ENCODE measurements around the gene TFDP1.

The TFDP1 gene

DNA sequence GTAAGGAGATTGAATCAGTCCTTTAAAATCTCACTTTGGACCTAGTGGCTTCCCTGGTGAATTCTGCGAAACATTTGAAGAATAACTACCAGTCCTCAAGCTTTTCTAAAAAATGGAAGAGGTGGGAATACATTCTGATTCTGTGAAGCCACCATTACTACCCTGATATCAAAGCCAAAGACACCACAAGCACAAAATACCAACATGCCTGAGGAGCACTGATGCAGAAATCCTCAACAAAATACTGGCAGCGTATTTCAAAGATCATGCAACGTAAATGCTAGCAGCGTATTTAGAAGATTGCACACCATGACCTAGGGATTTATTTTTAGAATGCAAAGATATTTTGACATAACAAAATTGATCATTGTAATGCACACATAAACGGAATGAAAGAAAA lies 59.0 kb downstream of the TFDP1 start:
- H3K18ac ChIP-seq (ENCODE audit: low read length): no peak overlapping the region

DNA sequence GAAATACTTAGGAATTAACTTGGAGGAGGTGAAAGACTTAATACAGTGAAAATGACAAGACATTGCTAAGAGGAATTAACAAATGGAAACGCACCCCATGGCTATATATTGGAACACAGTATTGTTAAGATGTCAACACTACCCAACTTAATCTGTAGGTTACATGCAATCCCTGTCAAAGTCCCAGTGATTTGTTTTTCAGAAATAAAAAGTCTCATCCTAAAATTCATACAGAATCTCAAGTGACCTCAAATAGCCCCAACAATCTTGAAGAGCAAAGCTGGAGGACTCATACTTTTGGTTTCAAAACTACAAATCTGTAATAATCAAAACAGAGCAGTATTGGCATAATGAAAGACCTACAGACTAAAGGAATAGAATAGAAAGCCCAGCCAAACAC lies 60.2 kb downstream of the TFDP1 start:
- Histone ChIP-seq H4K12ac (ENCODE audit: low read depth, low read length) (no peak overlapping the region), H2BK12ac (ENCODE audit: low read length) (no peak overlapping the region), H3K79me1 (ENCODE audit: low read length) (no peaks in the 10 kb centered on the region), H3K27me3 (ENCODE audit: insufficient read depth, low read length) (no peaks in the 10 kb centered on the region), H3K79me2 (ENCODE audit: control insufficient read depth, insufficient read depth, low read length, poor library complexity) (no peaks in the 10 kb centered on the region), H3K23ac (ENCODE audit: low read length) (no peak overlapping the region), H2AK5ac (ENCODE audit: low read length) (no peak overlapping the region), H3K4me2 (ENCODE audit: low read length) (no peak overlapping the region), H3K36me3 (ENCODE audit: control insufficient read depth in 1 of 2, insufficient read depth in 2 of 2, low read length in 2 of 2) (peaks cover 13 to 18% of the 10 kb centered on the region in 2 experiments), H3K27ac (ENCODE audit: low read depth, low read length) (no peak overlapping the region), H3K4me3 (ENCODE audit: low read depth, low read length) (no peak overlapping the region), H2AFZ (ENCODE audit: insufficient read depth, low read length, poor library complexity) (no peak overlapping the region), H2BK5ac (ENCODE audit: low read depth, low read length, poor library complexity) (no peak overlapping the region), H3K14ac (ENCODE audit: low read length) (no peak overlapping the region), H3K4ac (ENCODE audit: low read depth, low read length) (no peak overlapping the region), H2BK120ac (ENCODE audit: insufficient read depth, low read length, poor library complexity) (no peak overlapping the region), H4K8ac (ENCODE audit: low read depth, low read length) (no peak overlapping the region), H3K4me1 (ENCODE audit: control insufficient read depth in 1 of 2, insufficient read depth in 2 of 2, low read length in 2 of 2) (peaks cover 0 to 3% of the 10 kb centered on the region in 2 experiments), H4K91ac (ENCODE audit: low read depth, low read length) (no peak overlapping the region), H3K9ac (ENCODE audit: low read length) (no peak overlapping the region), H3K18ac (ENCODE audit: low read length) (no peak overlapping the region), H3K9me3 (ENCODE audit: insufficient read depth, low read depth, low read length) (peaks cover 2% of the 10 kb centered on the region)
- no CpG with 5 or more reads among the region's 1 CpG for WGBS (ENCODE audit: extremely low coverage, insufficient coverage, insufficient read length)
- DNase-seq: no peak

More for the DNA sequence above, 59.0 kb downstream of the TFDP1 start:
- H3K36me3 ChIP-seq (ENCODE audit: control insufficient read depth in 1 of 2, insufficient read depth in 2 of 2, low read length in 2 of 2): peaks cover 18 to 21% of the 10 kb centered on the region in 2 experiments
- no peak overlapping the region for H3K4me3 ChIP-seq (ENCODE audit: low read depth, low read length)
- no peak overlapping the region for H2BK5ac ChIP-seq (ENCODE audit: low read depth, low read length, poor library complexity)
- H3K23ac ChIP-seq (ENCODE audit: low read length): no peak overlapping the region
- no peak overlapping the region for H3K9ac ChIP-seq (ENCODE audit: low read length)
- H3K79me2 ChIP-seq (ENCODE audit: control insufficient read depth, insufficient read depth, low read length, poor library complexity): no peaks in the 10 kb centered on the region
- H4K8ac ChIP-seq (ENCODE audit: low read depth, low read length): no peak overlapping the region
- DNase-seq: no peak
- H3K4me1 ChIP-seq (ENCODE audit: control insufficient read depth in 1 of 2, insufficient read depth in 2 of 2, low read length in 2 of 2): no peaks in the 10 kb centered on the region
- no peak overlapping the region for H2BK12ac ChIP-seq (ENCODE audit: low read length)
- no peaks in the 10 kb centered on the region for H3K79me1 ChIP-seq (ENCODE audit: low read length)
- H3K14ac ChIP-seq (ENCODE audit: low read length): no peak overlapping the region
- H3K9me3 ChIP-seq (ENCODE audit: insufficient read depth, low read depth, low read length): peaks cover 2% of the 10 kb centered on the region
- H3K27ac ChIP-seq (ENCODE audit: low read depth, low read length): no peak overlapping the region
- no peak overlapping the region for H4K91ac ChIP-seq (ENCODE audit: low read depth, low read length)
- WGBS (ENCODE audit: extremely low coverage, insufficient coverage, insufficient read length): no CpG with 5 or more reads among the region's 5 CpGs
- H2AFZ ChIP-seq (ENCODE audit: insufficient read depth, low read length, poor library complexity): no peak overlapping the region
- H3K27me3 ChIP-seq (ENCODE audit: insufficient read depth, low read length): no peaks in the 10 kb centered on the region
- no peak overlapping the region for H2BK120ac ChIP-seq (ENCODE audit: insufficient read depth, low read length, poor library complexity)
- no peak overlapping the region for H3K4me2 ChIP-seq (ENCODE audit: low read length)
- H3K4ac ChIP-seq (ENCODE audit: low read depth, low read length): no peak overlapping the region
- H2AK5ac ChIP-seq (ENCODE audit: low read length): no peak overlapping the region
- no peak overlapping the region for H4K12ac ChIP-seq (ENCODE audit: low read depth, low read length)

DNA sequence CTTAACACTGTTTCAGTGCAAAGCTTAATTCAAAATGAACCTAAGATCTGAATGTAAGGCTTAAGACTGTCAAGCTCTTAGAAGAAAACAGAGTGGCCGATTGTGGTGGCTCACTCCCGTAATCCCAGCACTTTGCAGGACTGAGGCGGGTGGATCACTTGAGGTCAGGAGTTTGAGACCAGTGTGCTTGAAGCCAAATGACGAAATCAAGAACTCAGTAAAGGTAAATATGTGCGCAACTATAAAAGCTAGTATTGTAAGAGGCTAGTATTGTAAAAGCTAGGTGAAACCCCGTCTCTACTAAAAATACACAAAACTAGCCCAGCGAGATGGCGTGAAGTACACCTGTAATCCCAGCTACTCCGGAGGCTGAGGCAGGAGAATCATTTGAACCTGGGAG lies 60.8 kb downstream of the TFDP1 start:
- Histone ChIP-seq H3K4me1 (ENCODE audit: control insufficient read depth in 1 of 2, insufficient read depth in 2 of 2, low read length in 2 of 2) (peaks cover 0 to 3% of the 10 kb centered on the region in 2 experiments), H2AK5ac (ENCODE audit: low read length) (no peak overlapping the region), H2AFZ (ENCODE audit: insufficient read depth, low read length, poor library complexity) (no peak overlapping the region), H2BK12ac (ENCODE audit: low read length) (no peak overlapping the region), H3K18ac (ENCODE audit: low read length) (no peak overlapping the region), H3K79me1 (ENCODE audit: low read length) (no peaks in the 10 kb centered on the region), H3K79me2 (ENCODE audit: control insufficient read depth, insufficient read depth, low read length, poor library complexity) (no peaks in the 10 kb centered on the region), H2BK120ac (ENCODE audit: insufficient read depth, low read length, poor library complexity) (no peak overlapping the region), H3K4ac (ENCODE audit: low read depth, low read length) (no peak overlapping the region), H3K27me3 (ENCODE audit: insufficient read depth, low read length) (no peaks in the 10 kb centered on the region), H4K8ac (ENCODE audit: low read depth, low read length) (no peak overlapping the region), H4K91ac (ENCODE audit: low read depth, low read length) (no peak overlapping the region), H4K12ac (ENCODE audit: low read depth, low read length) (no peak overlapping the region), H3K36me3 (ENCODE audit: control insufficient read depth in 1 of 2, insufficient read depth in 2 of 2, low read length in 2 of 2) (peaks cover 10 to 15% of the 10 kb centered on the region in 2 experiments), H3K9me3 (ENCODE audit: insufficient read depth, low read depth, low read length) (peaks cover 2% of the 10 kb centered on the region), H3K23ac (ENCODE audit: low read length) (no peak overlapping the region), H3K27ac (ENCODE audit: low read depth, low read length) (no peak overlapping the region), H3K14ac (ENCODE audit: low read length) (no peak overlapping the region), H2BK5ac (ENCODE audit: low read depth, low read length, poor library complexity) (no peak overlapping the region), H3K9ac (ENCODE audit: low read length) (no peak overlapping the region), H3K4me3 (ENCODE audit: low read depth, low read length) (no peak overlapping the region), H3K4me2 (ENCODE audit: low read length) (no peak overlapping the region)
- DNase-seq: no peak
- no CpG with 5 or more reads among the region's 9 CpGs for WGBS (ENCODE audit: extremely low coverage, insufficient coverage, insufficient read length)

DNA sequence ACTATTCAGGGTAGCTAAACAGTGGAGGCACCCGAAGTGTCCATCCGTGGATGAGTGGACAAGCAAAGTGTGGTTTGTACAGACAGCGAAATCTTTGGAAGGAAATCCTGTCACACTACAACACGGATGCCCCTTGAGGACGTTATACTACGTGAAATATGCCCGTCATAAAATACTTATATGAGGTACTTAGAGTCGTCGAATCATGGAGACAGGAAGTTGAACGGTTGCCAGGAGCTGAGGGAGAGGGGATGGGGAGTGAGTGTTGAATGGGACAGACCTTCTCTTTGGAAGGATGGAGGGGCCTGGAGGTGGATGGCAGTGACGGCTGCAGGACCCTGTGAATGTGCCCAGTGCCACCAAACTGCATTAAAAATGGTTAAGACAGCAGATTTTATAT lies 61.8 kb downstream of the TFDP1 start:
- H3K36me3 ChIP-seq (ENCODE audit: control insufficient read depth in 1 of 2, insufficient read depth in 2 of 2, low read length in 2 of 2): peaks cover 7 to 12% of the 10 kb centered on the region in 2 experiments
- H3K27me3 ChIP-seq (ENCODE audit: insufficient read depth, low read length): no peaks in the 10 kb centered on the region
- H2AK5ac ChIP-seq (ENCODE audit: low read length): no peak overlapping the region
- no peak overlapping the region for H2BK5ac ChIP-seq (ENCODE audit: low read depth, low read length, poor library complexity)
- no peak overlapping the region for H3K23ac ChIP-seq (ENCODE audit: low read length)
- H4K12ac ChIP-seq (ENCODE audit: low read depth, low read length): no peak overlapping the region
- H2BK12ac ChIP-seq (ENCODE audit: low read length): no peak overlapping the region
- H4K8ac ChIP-seq (ENCODE audit: low read depth, low read length): no peak overlapping the region
- H4K91ac ChIP-seq (ENCODE audit: low read depth, low read length): no peak overlapping the region
- H3K27ac ChIP-seq (ENCODE audit: low read depth, low read length): no peak overlapping the region
- no peak overlapping the region for H3K4me3 ChIP-seq (ENCODE audit: low read depth, low read length)
- H2AFZ ChIP-seq (ENCODE audit: insufficient read depth, low read length, poor library complexity): no peak overlapping the region
- no peak overlapping the region for H3K14ac ChIP-seq (ENCODE audit: low read length)
- no peak overlapping the region for H3K9ac ChIP-seq (ENCODE audit: low read length)
- peaks cover 0 to 3% of the 10 kb centered on the region in 2 experiments for H3K4me1 ChIP-seq (ENCODE audit: control insufficient read depth in 1 of 2, insufficient read depth in 2 of 2, low read length in 2 of 2)
- peaks cover 2% of the 10 kb centered on the region for H3K9me3 ChIP-seq (ENCODE audit: insufficient read depth, low read depth, low read length)
- no peaks in the 10 kb centered on the region for H3K79me1 ChIP-seq (ENCODE audit: low read length)
- H2BK120ac ChIP-seq (ENCODE audit: insufficient read depth, low read length, poor library complexity): no peak overlapping the region
- DNase-seq: no peak
- H3K4ac ChIP-seq (ENCODE audit: low read depth, low read length): no peak overlapping the region
- no CpG with 5 or more reads among the region's 11 CpGs for WGBS (ENCODE audit: extremely low coverage, insufficient coverage, insufficient read length)
- H3K18ac ChIP-seq (ENCODE audit: low read length): no peak overlapping the region
- H3K79me2 ChIP-seq (ENCODE audit: control insufficient read depth, insufficient read depth, low read length, poor library complexity): no peaks in the 10 kb centered on the region
- no peak overlapping the region for H3K4me2 ChIP-seq (ENCODE audit: low read length)

All from trophoblast cell (in vitro differentiated cells and primary cell).